Stimulated activated CD8-positive, alpha-beta memory T cell treated with anti-CD3 and anti-CD28 coated beads, Interleukin-7, amount 100 ng/mL, for 1 hour (primary cell): ENCODE data around the gene SHTN1.

ENCODE experiments used
- DNase-seq, 2 donors: peaks; one replicate each; pipeline ENCODE4 v3.0.0-alpha.2; 2020; ENCODE audit warnings: low read depth in 2 of 2

Gene SHTN1

DNA sequence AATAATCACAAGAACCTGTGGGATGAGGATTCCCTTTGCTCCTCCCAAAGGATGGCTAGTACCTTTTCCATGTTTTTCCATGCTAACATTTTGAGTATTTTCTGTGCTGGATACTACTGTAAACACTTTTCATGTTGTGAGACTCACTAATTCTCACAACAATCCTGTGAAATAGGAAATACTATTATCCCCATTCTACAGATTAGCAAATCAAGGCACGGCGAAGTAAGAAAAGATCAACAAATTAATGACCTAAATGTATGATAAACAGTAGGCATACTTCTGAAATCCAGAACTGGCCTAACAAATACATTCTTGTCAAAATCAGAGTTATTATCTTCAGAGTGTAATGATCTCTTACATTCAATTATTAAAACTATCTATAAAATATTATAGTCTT is 86.4 kb downstream of the SHTN1 start:
- no peak for DNase-seq

- no peak for DNase-seq
Measured at GRCh38 chr10:116917481-116917880, 87.5 kb downstream of the SHTN1 start.

DNA sequence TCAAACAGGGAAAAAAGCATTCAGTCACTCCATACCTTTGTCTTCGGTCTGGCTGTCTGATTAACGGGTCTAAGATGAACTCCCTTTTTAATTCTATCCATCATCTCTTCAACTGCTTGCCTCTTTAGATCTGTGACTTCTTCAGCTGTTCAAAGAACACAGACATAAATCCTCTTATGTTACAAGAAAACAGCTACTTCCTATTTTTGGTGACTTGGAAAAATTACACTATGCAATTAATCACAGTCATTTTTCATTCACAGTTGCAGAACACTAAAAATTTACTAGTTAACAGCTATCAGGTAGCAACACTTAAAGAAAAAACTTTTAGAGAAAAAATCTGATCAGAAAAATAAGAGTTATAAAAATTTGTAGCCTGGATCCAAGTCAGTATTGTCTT is 89.6 kb downstream of the SHTN1 start:
- no peak for DNase-seq

DNA sequence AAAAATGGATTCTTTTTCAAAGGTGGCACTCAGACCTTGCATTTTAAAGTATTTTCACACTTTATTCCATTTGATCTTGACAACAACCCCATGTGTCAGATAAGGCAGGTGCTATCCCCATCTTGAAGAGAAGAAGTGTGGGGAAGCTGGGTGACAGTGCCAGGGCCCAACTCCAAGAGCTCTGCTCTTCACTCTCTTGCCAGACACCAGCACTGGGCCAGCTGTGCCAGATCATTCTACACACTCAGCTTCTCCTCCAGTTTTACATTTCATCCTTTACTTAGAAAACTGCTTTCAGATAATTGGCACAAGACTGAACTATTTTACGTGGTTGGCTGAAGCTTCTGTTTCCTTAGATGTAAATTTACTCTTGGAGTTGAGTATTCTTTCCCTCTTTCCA is 91.3 kb downstream of the SHTN1 start:
- DNase-seq: no peak

GRCh38 chr10:116912162-116912561 is 92.8 kb downstream of the SHTN1 start:
- DNase-seq: no peak

DNA sequence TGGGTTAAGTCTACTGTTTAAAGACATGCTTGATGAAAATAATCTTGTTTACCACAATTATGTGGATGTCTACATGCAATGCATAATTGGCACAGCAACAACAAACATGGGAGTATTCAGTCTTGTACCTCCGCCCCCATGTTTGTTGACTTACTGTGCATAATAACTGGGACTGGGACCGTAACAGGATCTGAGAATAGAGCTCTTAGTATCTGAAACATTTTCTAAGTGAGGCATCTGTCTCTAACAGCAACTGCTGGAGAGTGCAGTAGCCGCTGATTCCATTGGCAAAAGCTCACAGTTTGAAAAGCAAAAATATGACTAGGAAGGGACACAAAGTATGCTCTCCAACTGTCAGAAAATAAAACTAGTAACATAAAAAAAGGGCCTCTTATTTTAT is 94.1 kb downstream of the SHTN1 start:
- no peak for DNase-seq

DNA sequence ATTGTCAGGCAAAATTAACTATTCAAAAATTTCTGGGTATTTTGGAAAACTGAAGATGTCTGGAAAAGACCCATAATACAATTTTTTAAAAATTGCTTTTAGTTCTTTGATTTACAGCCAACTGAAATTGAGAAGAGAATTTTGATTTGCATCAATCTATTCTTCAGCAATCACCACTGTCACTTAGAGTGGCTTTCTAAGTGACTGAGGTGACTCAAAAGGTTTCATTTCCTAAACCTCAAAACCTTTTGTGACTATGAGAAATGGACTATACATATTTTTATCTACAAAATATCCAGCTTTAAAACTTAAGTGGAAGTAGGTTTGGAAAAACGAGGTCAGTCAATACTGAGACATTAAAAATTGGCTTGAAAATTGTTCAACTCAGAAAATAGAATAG is 95.7 kb downstream of the SHTN1 start:
- DNase-seq: no peak

DNA sequence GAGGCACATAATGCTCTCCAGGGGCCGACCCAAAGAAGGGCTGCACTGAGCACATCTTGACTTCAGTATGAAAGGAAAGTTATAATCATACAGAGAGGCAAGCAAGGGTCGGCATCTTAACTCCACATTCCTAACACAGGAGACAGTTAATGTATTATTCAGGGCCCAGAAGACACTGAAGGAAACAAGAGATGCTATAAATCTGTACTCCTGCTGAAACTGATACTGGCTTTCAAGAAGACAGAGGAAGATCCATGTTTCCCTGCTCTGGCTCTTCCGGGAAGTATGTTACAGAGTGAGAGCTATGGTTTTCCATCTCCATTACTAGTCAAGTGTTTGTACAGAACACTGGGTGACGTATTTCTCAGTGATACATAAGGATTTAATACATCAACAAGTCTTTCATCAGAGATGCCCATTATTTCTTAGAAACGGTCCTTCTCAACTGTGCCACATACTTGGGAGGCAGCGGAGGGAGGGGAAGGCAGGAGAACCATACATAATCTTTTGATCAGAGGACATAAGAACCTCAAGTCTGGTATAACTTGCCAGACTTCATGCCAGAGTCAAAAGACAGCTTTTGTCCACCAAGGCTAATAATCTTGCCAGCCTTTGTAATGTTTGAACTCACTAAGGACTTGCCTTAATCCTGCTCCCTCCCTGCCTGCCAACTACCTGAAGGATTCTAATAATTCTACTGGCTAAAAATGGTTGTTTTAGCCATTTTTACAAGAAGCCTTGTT is 97.6 kb downstream of the SHTN1 start:
- no peak for DNase-seq

- DNase-seq: no peak
Measured at GRCh38 chr10:116905845-116906210, 99.2 kb downstream of the SHTN1 start.

DNA sequence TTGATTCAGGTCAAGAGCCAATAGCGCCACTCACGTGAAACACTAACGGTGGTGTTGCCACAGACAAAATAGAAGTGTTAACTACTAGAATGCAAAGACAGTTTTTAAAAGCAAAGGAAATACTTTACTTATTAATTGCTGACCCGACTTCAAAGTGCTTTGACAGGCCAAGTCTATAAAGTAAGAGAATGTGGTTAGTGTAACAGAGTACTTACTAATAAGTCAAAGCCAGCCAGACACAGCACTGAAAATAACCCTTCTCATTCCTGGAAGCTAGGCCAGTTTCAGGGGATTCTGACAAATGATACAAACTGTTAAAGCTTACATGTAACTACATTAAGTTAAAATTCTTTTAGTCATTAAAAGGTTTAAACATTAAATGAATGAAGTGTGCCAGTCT is 105.4 kb downstream of the SHTN1 start:
- DNase-seq: no peak

DNA sequence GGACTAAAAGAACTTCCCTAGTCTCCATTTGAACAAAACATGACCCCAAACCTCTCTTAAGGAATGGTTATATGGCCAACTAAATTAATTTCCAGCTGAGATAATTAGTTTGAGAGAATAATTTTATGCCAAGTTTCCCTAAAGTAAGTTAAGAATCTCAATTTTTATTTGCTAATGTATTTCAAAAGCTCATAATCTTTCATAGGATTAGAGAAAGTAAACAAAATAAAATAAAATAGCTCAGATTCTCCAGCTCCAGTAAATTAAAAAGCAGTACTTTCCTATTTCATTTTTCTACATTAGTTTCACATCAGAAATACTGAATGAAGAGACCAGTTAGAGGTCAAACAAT is 111.3 kb downstream of the SHTN1 start:
- DNase-seq: no peak

GRCh38 chr10:116892907-116893685 is 111.9 kb downstream of the SHTN1 start:
- no peak for DNase-seq

DNA sequence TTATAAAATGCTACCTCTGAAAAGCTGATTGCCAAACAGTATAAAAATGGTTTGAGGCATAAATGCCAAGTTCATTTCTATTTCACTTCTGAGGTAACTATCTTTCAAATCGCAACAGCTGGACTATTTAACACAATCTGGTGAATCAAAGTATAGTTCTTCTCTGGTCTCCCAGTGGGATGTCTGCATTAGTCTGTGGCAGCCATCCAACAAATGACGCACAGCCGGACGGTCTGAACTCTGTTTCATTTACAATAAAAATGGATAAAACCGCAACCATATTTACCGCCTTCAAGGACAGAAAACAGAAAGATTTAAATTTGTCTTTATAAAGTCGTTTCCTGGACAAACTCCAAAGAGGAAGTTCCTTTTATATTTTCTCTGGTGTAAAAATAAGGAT is 113.8 kb downstream of the SHTN1 start:
- no peak for DNase-seq

GRCh38 chr10:116889066-116889465 is 115.9 kb downstream of the SHTN1 start:
- DNase-seq: no peak

DNA sequence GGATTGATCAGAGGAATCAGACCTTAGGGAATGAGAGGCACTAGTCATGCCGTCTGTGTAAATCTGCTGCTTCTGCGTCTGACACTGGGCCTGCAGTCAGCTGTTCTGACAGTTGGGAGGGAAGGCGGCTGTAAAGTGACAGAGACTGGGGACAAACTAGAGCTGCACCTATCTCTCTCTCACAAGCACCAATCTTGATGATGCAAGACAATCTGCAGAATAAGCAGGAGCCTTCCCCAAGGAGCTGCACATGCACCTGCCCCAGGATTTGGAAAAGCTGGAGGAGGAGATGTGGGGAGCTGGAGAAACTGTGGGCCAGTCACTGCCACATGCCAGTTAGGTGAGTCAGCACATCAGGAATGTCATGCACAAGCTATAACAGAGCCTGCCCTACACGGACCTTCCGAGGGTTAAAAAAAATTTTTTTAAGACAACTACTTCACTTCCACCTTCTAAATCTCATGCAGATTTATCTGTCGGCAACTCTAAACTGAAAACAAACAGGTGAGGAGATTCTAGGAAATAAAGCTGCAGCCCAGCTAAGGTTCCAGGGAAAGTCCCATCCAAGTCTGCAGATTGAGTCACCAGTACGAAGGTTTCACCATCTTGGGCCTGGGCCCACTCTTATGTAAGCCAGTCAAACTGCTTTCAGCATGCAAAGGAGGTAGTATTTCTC is 116.5 kb downstream of the SHTN1 start:
- no peak for DNase-seq

GRCh38 chr10:116886772-116887171 is 118.2 kb downstream of the SHTN1 start:
- DNase-seq: no peak

- no peak for DNase-seq
Measured at GRCh38 chr10:116882639-116883038, 122.3 kb downstream of the SHTN1 start.

DNA sequence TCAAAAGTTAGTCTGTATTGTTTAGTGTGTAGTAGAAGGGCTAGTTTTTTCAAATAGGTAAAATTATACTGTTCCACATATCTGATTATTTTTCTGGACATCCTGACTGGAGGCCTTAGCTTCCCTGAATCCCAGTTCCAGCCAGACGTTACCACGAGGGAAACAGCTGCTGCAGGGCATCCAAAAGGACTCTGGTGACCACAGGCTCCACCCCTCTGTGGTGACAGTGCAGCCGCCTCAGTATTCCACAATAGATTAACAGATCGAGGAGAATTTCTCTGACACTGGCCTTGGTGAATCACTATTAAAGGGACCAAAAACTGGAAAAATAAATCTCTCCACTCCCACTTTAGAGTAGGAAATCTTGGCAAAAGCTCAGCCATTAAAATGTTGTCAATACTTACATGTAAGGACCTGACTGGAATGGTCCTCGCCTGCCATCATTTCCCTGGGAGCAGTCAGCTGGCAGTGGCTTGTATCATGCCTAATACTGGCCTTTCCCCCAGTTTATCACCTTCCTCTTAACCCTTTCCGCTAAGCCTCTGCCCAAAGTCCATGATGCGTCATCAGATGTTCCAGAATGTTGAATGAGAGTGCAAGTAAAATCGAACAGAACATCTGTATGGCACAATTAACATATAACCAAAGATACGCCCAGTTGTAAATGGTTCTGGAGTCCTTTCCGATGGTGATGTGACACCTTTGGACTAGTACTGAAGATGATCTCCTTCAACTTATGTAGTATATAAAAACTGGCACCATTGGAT is 124.1 kb downstream of the SHTN1 start:
- DNase-seq: no peak

DNA sequence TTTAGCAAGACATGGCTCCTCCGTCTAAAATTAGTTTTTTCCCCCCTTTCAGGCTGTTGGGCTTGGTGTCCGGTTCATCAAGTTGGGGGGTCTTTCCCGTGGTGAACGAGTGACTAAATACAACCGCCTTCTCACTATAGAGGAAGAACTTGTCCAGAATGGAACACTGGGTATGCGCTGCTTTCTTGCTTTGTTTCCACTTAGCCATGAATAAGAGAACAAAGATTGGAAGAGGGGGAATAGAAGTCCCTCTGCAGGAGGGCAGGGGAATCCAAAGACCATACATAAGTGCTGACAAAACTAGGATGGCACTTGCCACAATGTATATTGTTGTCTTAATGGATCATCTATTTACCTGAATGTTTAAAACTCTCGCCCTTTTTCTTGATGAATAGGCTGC is 125.2 kb downstream of the SHTN1 start:
- no peak for DNase-seq

DNA sequence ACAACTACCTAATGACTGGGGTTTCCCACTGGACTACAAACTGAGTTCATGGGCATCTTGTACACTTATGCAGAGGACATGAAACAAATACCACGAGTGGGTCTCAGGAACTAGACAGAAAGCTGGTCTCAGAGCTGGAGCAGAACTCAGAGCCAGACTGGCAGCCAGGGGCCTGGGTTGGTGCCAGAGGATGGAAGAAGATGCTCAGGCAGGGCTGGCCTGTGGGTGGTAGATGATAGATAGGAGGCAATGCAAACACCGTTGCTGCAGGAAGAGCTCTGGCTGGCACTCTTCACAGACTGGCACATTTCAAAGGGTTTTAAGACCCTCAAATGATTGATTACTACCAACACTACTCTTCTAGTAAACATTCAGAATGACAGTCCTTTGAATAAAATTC is 126.9 kb downstream of the SHTN1 start:
- DNase-seq: no peak

- DNase-seq: no peak
Measured at GRCh38 chr10:116877391-116877790, 127.6 kb downstream of the SHTN1 start.

GRCh38 chr10:116875897-116876296 is 129.1 kb downstream of the SHTN1 start:
- no peak for DNase-seq
